GM21526 (cell line): ENCODE data around the gene GMDS.

ENCODE experiments used
- ATAC-seq: cut with Tn5 transposase; IDR thresholded peaks from one replicate; pipeline ENCODE4 v1.9.1; 2021; ENCODE audit warnings: moderate library complexity; ENCODE audit not compliant: unreplicated experiment, low FRiP score

GMDS gene

GRCh38 chr6:1873781-1874180 is 371.6 kb downstream of the GMDS start:
- ATAC-seq: no peak

DNA sequence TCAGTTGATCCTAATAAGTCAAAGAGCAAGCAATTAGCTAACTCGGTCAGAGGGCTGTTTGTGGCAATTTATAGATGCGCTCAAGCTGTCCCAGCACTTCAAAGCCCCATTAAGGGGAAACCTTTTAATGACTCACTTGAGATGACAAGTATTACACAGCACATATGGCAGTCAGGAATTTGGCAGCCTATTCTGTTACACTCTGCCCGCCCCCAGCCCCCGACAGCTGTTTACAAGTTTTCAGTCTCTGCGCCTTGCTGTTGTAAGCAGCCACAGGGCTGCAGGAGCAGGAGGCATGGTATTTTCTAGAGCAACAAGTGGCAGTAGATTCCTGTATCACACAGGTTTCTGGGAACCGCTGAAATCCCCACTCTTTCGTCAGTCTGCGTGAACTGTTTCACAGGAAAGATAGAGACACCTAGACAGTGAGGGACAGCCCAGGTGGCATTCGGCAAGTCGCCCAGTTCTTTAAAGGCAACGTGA is 372.7 kb downstream of the GMDS start:
- ATAC-seq: no peak

- ATAC-seq: no peak
These were observed 373.6 kb downstream of the GMDS start for GRCh38 chr6:1871724-1872315.

GRCh38 chr6:1870932-1871331 is 374.5 kb downstream of the GMDS start:
- no peak for ATAC-seq

DNA sequence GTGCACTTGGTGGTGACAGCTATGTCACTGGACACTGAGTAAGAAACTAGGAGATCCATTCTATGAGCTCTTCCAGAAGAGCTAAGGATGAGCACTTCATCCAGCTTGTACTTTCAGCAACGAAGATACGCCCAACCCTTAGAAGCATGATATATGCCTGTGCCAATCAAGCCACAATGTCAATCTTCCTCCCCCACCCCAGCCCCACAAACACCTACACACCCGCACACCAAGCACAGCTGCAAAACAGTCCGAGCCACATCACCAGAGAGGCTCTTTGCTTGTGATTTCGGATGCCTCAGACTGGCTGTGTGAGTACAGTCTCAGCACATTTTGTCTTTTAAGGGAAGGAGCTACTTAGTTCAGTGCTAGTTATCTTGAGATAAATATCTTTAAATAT is 375.2 kb downstream of the GMDS start:
- no peak for ATAC-seq

- no peak for ATAC-seq
These were observed 375.6 kb downstream of the GMDS start for GRCh38 chr6:1869769-1870168.

GRCh38 chr6:1869308-1869707 is 376.1 kb downstream of the GMDS start:
- no peak for ATAC-seq

DNA sequence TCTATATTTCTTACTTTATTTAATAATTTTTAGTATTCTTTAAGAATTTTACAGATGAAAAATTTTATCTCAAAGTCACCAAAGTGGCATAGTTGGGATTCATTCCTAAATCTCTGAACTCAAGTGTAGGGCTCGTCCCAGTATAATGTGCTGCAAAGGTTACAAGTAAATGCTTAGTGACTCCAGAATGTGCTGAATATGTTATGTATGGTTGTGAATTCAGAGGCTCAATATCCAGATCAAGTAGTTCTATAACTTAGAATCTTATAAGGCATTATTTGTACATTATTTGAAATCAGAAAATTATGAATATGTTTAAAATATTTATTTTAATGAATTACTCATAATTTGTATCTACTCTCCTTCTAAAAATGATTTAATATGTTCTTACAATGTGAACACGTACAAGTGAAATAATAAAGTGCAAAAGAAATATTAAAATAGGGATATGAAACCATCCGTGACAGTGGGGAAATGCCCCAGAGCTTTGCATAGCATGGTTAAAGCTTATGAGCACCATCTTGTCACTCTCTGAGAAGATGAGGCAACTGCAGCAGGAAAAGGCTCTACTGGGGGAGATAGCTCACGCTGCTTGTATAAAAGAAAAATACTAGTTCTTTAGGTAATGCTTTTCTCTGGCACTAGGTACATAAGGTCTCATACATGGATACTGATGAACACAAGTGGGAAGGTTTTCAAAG is 376.7 kb downstream of the GMDS start:
- no peak for ATAC-seq

GRCh38 chr6:1867197-1867596 is 378.2 kb downstream of the GMDS start:
- no peak for ATAC-seq

DNA sequence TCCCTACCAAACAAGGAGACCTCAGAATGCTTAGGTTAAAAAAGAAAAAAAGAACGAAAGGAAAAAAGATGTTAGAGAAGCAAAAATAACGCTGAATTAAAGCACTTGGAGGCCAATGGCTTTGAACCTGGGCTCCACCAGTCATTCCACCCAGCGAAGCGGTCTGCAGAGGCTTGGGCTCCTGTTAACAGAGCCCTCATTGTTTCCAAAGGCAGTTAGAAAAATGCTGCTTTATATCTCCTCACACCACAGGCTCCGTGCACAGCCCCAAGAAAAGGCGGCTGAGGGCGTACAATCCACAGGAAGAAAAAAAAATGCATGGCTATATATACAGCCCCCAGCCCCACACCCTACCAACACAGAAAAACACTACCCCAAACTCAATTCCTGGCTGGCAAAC is 379.8 kb downstream of the GMDS start:
- no peak for ATAC-seq

DNA sequence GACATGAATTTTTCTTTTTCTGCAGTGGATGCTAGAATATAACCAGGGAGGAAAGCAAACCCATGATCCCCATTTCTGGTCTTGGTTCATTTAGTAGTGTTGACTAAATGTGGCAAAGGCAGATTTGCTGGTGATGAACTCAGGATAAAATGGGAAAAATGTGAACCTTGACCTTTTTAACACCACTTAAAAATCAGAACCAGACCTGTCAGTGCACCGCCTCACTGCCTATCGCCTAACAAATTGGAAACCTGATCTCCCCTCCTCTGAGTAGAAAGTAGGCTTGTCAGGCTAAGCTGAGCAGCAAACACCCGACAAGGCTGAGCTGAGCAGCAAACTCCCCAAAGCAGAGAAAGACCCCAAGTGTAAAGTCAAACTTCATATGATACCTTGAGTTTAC is 380.9 kb downstream of the GMDS start:
- no peak for ATAC-seq

DNA sequence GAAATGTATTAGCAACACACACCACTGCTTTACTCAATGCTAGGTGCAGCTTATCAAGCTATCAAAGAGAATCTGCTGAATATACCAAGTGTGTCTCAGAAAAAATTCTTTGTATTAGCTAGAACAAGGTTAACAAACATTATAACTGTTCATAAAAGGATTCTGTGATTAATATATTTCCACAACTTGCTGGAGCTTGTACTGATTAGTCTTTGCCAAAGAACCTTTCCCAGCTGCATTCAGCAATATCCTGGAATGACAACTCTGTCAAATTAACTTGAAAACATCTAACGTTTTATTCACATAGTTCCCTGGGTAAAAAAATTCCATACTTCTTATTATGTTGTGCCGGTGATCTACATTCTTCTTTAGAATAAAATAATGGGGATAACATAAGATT is 383.0 kb downstream of the GMDS start:
- no peak for ATAC-seq

- no peak for ATAC-seq
These were observed 384.6 kb downstream of the GMDS start for GRCh38 chr6:1860756-1861348.

GRCh38 chr6:1858859-1859258 is 386.5 kb downstream of the GMDS start:
- ATAC-seq: no peak

GRCh38 chr6:1858196-1858595 is 387.2 kb downstream of the GMDS start:
- no peak for ATAC-seq

DNA sequence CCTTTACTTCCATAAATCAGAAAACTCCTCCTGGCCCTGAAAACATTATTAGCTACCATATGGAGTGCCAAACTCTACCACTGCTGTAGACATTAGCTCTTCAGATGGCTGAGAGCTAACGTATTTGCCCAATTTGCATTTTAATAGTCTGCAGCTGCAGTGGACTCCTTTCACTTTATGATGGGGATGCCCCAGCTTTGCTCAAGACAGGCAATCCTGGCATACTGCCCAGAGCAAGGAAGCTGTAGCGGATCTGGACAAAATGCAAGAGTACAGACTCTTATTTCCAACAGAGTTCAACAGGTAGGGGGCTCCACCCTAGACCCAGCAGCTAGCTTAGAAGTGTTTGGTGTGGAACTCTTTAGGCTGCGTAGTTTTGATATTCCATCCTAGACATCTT is 389.0 kb downstream of the GMDS start:
- no peak for ATAC-seq

GRCh38 chr6:1855890-1856289 is 389.5 kb downstream of the GMDS start:
- ATAC-seq: no peak

GRCh38 chr6:1854296-1854695 is 391.1 kb downstream of the GMDS start:
- ATAC-seq: no peak

DNA sequence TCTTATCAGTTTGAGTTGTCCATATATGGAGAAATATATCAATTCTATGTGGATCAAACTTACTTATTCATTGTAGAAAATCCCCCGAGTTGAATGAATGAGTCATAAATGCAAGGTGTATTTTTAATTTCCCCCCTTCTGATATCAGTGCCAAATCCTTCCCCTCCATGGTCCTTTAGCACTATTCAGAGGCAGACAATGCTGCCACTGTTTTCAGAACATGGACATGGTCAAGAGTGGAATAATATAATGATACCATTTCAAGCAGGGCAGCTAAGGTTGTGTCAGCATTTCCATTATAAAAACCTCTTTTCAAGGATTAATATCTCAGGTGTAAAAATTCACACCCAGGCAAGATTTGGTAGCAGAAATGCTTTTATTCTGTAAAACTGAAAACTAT is 391.6 kb downstream of the GMDS start:
- ATAC-seq: no peak

DNA sequence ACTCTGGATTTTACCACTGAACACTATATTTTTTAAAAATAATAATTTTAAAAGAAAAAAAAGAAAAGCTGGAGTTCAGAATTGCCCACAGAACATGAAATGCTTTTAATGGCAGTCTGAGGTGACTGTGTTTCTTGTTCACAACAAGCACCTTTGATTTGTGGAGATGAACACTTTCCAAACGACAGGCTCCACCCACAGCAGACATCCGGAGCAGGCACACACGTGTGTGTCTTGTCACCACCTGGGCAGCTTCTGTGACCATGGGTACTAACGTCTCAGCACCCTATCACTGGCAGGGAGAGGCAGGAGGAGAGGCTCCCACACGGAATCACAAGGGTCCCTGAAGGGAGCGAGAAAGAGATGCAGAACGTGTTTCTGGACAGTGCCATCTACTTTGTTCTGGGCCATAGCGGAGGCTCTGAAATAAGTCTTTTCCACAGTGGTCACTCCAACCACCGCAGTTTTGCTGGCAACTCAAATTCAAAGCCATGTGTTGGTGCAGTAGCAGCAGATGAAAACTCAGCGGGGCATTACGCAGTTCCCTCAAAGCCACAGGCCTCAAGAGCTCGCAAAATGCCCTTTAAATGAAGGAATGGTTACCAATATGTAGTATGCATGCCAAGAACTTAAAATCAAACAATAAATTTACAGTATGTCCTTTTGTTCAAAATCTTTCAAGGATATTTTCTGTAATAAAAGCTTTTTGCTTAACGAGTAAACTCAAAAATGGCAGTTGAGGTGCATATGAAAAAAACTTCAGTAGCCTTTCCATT is 393.5 kb downstream of the GMDS start:
- no peak for ATAC-seq

DNA sequence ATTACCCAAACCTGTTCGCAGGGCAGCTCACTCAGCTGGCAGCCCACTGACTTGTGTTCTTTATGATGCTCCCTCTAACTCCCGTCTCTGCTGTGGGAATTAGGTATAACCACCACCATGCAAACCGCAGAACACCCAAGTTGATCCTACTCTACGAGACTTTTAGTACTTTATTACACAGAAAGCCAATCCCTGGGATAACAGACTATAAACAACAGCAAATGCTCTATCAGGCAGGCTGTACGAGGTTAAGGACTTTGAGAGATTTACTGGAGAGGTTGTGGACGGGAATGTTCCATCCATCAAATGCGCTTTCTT is 394.6 kb downstream of the GMDS start:
- no peak for ATAC-seq
